Stomach (tissue), 9 donors: ENCODE data around the gene VAV2. TPM values are rescaled to one million over a fixed set of nuclear protein-coding genes. Genes with fewer than 3 reads are reported as not detected.

Source experiments
- DNase-seq, 2 donors: peaks; one replicate each; pipeline versions ENCODE4 v3.0.0 to v3.0.0-alpha.2; 2013 to 2019
- H3K27ac ChIP-seq, 5 donors: fragments of 200-600 bp in 4 of 5; sonication (generic) in 4 of 5; one replicate each; pipeline ENCODE4 v1.5.1; 2013 to 2019; ENCODE audit warnings: mild to moderate bottlenecking in 1 of 5, moderate library complexity in 1 of 5
- H3K27me3 ChIP-seq, 3 donors: fragments of 200-600 bp; sonication (generic); one replicate each; pipeline ENCODE4 v1.5.1; 2017 to 2019; ENCODE audit warnings: mixed run types in 1 of 3
- H3K36me3 ChIP-seq, 4 donors: fragments of 200-600 bp; sonication (generic); 1 replicate in 3 of 4; 2 replicates in 1 of 4; pipeline ENCODE4 v1.5.1; 2016 to 2019
- H3K4me1 ChIP-seq, 4 donors: fragments of 200-600 bp; sonication (generic); one replicate each; pipeline ENCODE4 v1.5.1; 2016 to 2019
- H3K4me3 ChIP-seq, 4 donors: fragments of 200-600 bp; sonication (generic) in 3 of 4; one replicate each; pipeline ENCODE4 v1.5.1; 2016 to 2019; ENCODE audit warnings: mild to moderate bottlenecking in 1 of 4
- H3K9me3 ChIP-seq, 4 donors: fragments of 200-600 bp; sonication (generic); one replicate each; pipeline ENCODE4 v1.5.1; 2016 to 2019
- EP300 ChIP-seq: sonication (generic); formaldehyde crosslinking; IDR thresholded peaks from one replicate; pipeline ENCODE4 v1.6.1; 2017; ENCODE audit warnings: antibody characterized with exemption
- POLR2A ChIP-seq, 4 donors: fragments of 450-650 bp; IDR thresholded peaks; one replicate each; pipeline ENCODE4 v1.6.1; 2016; ENCODE audit warnings: antibody characterized with exemption in 4 of 4, control low read depth in 2 of 4, mild to moderate bottlenecking in 1 of 4, moderate library complexity in 1 of 4
- POLR2AphosphoS5 ChIP-seq, 3 donors: sonication (generic); formaldehyde crosslinking; IDR thresholded peaks; one replicate each; pipeline ENCODE4 v1.6.1; 2016; ENCODE audit warnings: antibody characterized with exemption in 3 of 3
- WGBS, 5 donors: extraction: QIAGEN DNeasy Blood & Tissue Kit in 3 of 5; methylation state at CpG; one replicate each; pipeline versions ENCODE4 v1.1.5 to v1.1.7; 2013 to 2018; 5-methylcytosine and 5-hydroxymethylcytosine counted together
- intact Hi-C: fragments of 100-400 bp; cut with DNase I; formaldehyde crosslinking; loops from one replicate; pipeline ENCODE4 v1.15.1; 2023; ENCODE audit warnings: low total_unique reads
- polyA plus RNA-seq, 3 donors: library from polyadenylated mRNA; stranded (reverse); fragments of 200-250 nt; gene quantifications; one replicate each; pipeline ENCODE4 v1.2.3, GENCODE V29; 2013
- total RNA-seq, 5 donors: library from RNA; depleted of rRNA; stranded (reverse); fragments of >200 nt; gene quantifications; one replicate each; pipeline versions ENCODE4 v1.1.0 to v1.2.3, GENCODE V29; 2014 to 2016
- TF ChIP-seq, protein P1 (sequence below), 7 experiments: fragments of 450-650 bp in 4 of 7; fragments of 200-600 bp in 3 of 7; sonication (generic) in 3 of 7; IDR thresholded peaks; one replicate each; pipeline ENCODE4 v1.5.1; 2016 to 2019; ENCODE audit warnings: antibody characterized with exemption in 7 of 7, control low read depth in 2 of 7, mild to moderate bottlenecking in 1 of 7
- donor health status: healthy with polysubstance abuse.
- donor health status: Bipolar disorder and iron deficiency.
- donor health status: healthy.

Gene VAV2
- total and polyA plus RNA-seq, 8 donors: 4.1 to 14.2 (median 7.0) TPM

DNA sequence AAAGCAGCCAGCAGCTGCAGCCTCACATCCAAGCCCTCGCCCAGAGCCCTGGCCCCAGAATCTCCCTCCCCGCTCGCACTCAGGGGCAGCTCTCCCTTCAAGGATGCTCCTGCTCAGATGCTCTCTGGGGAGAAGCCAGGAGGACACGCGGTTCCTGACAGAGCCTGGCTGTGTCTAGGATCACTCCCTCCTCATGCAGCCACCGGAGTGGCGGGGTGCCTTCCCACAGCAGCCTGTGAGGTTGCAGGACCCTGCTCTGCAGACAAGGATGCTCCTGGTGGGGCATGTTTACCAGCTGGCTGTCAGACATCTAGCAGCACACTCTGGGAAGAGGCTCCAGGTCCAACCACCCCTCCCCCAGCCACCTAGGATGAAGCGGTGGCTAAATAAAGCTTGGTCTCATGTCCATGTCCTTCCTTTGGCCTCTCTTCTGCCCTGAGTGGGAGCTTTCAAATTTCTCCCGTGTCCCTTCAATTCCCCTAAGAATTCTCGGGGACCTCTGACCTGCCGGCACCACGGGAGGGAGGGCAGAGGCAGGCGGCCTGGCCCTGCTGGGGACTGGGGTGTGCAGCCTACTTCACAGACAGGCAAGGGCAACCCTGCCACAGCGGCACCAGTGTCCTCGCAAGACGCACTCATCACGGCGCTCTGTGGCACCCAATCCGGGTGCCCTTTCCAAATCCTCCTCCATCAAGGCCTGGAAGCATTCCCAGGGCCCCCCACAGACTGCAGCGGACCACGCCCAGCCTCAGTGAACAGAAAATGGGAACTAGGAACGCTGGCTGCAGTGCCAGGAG, 165.6 kb downstream of the VAV2 start:
- H3K36me3 ChIP-seq: no peaks in the 10 kb centered on the region
- no peak overlapping the region for H3K4me3 ChIP-seq
- no peak overlapping the region for H3K27ac ChIP-seq
- H3K4me1 ChIP-seq: no peaks in the 10 kb centered on the region
- TF ChIP-seq EP300 (no peak), POLR2AphosphoS5 (IDR thresholded peaks at IDR 0.05) (no peak), POLR2A (IDR thresholded peaks at IDR 0.05) (no peak)
- TF ChIP-seq, protein P1, sequence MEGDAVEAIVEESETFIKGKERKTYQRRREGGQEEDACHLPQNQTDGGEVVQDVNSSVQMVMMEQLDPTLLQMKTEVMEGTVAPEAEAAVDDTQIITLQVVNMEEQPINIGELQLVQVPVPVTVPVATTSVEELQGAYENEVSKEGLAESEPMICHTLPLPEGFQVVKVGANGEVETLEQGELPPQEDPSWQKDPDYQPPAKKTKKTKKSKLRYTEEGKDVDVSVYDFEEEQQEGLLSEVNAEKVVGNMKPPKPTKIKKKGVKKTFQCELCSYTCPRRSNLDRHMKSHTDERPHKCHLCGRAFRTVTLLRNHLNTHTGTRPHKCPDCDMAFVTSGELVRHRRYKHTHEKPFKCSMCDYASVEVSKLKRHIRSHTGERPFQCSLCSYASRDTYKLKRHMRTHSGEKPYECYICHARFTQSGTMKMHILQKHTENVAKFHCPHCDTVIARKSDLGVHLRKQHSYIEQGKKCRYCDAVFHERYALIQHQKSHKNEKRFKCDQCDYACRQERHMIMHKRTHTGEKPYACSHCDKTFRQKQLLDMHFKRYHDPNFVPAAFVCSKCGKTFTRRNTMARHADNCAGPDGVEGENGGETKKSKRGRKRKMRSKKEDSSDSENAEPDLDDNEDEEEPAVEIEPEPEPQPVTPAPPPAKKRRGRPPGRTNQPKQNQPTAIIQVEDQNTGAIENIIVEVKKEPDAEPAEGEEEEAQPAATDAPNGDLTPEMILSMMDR (IDR thresholded peaks at IDR 0.05): no peak
- 86 to 88% (median 87%) methylated on average over 16 to 22 of the region's 22 CpGs for WGBS, 5 donors
- no peaks in the 10 kb centered on the region for H3K9me3 ChIP-seq
- intact Hi-C loops: no loop called here
- H3K27me3 ChIP-seq: no peaks in the 10 kb centered on the region
- DNase-seq: no peak

DNA sequence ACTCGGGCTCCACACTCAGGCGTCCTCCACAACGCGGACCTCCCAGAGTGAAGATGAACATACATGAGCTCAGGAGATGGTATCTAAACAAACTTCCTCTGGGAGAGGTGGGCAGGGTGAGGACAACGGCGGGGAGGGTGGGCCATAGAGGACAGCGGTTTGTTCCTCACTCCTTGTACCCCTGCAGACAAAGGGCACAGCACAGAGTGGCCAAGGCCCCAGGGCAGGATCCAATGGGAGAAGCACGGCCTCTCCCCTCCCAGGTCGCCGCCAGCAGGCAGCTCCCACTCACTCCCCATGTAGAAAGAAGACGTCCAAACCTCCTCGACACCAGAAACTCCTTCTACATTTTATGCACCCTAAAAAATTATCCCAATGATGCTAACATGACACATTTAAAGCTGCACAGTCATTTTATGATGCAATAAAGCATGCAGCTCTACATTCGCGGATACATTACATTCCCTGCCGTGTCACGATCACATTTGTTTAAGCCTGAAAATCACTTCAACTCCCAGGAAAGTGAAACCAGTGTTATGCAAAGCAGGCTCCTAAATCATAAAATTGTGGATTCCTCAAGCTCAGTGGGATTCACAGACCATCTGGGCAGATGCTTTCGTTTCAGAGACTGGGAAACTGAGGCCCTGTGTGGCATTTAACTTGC, 166.4 kb downstream of the VAV2 start:
- Histone ChIP-seq H3K27me3 (no peaks in the 10 kb centered on the region), H3K4me3 (no peak overlapping the region), H3K36me3 (no peaks in the 10 kb centered on the region), H3K9me3 (no peaks in the 10 kb centered on the region), H3K4me1 (no peaks in the 10 kb centered on the region), H3K27ac (no peak overlapping the region)
- intact Hi-C loops: no loop called here
- no peak for TF ChIP-seq POLR2A (IDR thresholded peaks at IDR 0.05)
- no peak for TF ChIP-seq EP300
- no peak for TF ChIP-seq POLR2AphosphoS5 (IDR thresholded peaks at IDR 0.05)
- TF ChIP-seq, protein P1 (IDR thresholded peaks at IDR 0.05): no peak
- no peak for DNase-seq
- WGBS, 5 donors: 72 to 91% (median 82%) methylated on average over 17 of the region's 17 CpGs

DNA sequence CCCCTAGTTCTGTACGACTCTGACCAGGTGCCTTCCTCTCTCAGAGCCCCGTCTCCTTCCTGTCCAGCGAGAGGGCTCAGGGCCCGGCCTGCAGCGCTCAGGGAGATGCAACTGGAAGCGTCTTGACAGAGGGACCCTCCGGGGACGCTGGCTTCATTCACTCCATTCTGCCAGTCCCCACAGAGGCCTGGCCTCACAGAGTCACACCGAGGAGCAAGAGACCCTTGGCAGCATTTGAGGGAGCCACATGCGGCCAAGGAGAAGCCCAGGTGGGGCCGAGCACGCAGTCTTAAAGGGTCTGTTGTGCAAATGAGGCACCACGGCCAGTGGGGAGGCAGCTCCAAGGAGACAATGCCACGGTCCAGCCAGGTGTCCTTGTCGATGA, 167.3 kb downstream of the VAV2 start:
- WGBS, 5 donors: 30 to 89% (median 80%) methylated on average over 2 to 15 of the region's 15 CpGs
- Histone ChIP-seq H3K36me3 (no peaks in the 10 kb centered on the region), H3K4me3 (no peak overlapping the region), H3K4me1 (no peaks in the 10 kb centered on the region), H3K27ac (no peak overlapping the region), H3K9me3 (no peaks in the 10 kb centered on the region), H3K27me3 (no peaks in the 10 kb centered on the region)
- intact Hi-C loops: no loop called here
- no peak for DNase-seq
- TF ChIP-seq, protein P1 (IDR thresholded peaks at IDR 0.05): no peak
- TF ChIP-seq POLR2A (IDR thresholded peaks at IDR 0.05): no peak
- TF ChIP-seq EP300: no peak
- no peak for TF ChIP-seq POLR2AphosphoS5 (IDR thresholded peaks at IDR 0.05)

DNA sequence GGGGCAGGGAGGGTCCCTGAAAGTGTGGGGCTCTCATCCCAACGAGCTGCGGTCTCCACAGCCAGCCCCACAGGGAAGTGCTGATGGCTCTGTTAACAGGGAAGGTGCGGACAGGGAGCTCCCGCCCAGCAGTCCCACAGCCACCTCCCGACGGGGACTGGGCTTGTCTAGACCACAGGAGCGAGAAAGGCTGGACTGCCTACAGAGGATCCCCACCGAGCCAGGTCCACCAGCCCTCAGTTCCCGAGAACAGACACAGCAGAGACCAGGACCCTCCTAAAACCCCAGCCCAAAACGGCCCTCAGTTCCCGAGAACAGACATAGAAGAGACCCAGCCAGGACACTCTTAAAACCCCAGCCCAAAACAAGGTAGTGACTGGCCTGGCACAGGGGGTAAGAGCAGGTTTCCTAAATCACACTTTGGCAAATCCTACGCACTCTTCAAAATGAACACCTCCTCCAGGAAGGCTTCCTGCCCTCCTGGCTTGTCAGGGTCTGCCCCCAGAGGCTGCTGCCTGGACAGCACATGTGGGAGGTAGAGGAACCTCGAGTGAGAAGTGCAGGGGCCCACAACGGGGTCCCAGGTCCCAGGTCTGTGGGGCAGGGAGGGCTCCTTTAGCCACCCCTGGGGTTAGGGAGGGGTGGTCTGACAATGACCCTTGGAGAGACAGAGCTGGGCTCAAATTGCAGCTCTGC, 167.9 kb downstream of the VAV2 start:
- TF ChIP-seq, protein P1 (IDR thresholded peaks at IDR 0.05): no peak
- TF ChIP-seq EP300: no peak
- TF ChIP-seq POLR2A (IDR thresholded peaks at IDR 0.05): no peak
- TF ChIP-seq POLR2AphosphoS5 (IDR thresholded peaks at IDR 0.05): no peak
- intact Hi-C loops: no loop called here
- no peaks in the 10 kb centered on the region for H3K9me3 ChIP-seq
- no peak overlapping the region for H3K27ac ChIP-seq
- no peaks in the 10 kb centered on the region for H3K4me1 ChIP-seq
- no peak overlapping the region for H3K4me3 ChIP-seq
- H3K27me3 ChIP-seq: no peaks in the 10 kb centered on the region
- no peaks in the 10 kb centered on the region for H3K36me3 ChIP-seq
- DNase-seq: no peak
- WGBS, 5 donors: 76 to 93% (median 84%) methylated on average over 8 to 14 of the region's 14 CpGs
